Fibroblast of villous mesenchyme (primary cell): ENCODE data around the gene GPR137C. TPM values are rescaled to one million over a fixed set of nuclear protein-coding genes. Genes with fewer than 3 reads are reported as not detected.

ENCODE experiments used
- DNase-seq: peaks from one replicate; pipeline ENCODE4 v3.0.0-alpha.2; 2010; ENCODE audit warnings: low read depth
- H3K4me3 ChIP-seq: 2 replicates; pipeline ENCODE4 v1.5.1; 2011; ENCODE audit warnings: low read depth, mild to moderate bottlenecking, low read length
- total RNA-seq: library from RNA; depleted of rRNA; stranded (reverse); fragments of >200 nt; gene quantifications from 2 replicates; pipeline ENCODE4 v1.2.3, GENCODE V29; 2012
- TF ChIP-seq, protein P1 (sequence below): IDR thresholded peaks from 2 replicates; pipeline ENCODE4 v1.5.1; 2012; ENCODE audit warnings: low read depth, mild to moderate bottlenecking, low read length; ENCODE audit not compliant: insufficient read depth

Gene GPR137C
- total RNA-seq, 1 donor, result 0.43 TPM

DNA sequence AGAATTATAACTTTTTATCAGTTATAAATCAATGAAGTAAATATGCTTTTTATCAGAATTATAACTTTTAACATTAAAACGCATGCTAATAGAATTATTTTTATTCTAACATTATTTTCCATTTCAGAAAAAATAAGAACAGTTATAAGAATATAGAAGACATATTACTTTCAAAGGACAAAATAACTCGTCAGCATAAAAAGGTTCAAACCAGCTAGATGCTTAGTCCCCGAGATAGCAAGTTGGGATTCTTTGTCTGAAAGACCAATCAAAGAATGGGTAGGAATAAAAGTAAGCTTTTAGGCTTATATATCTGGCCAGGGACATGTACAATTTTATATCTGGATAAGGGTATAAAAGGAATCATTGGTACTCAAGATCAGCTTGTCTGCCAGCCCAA, 66.0 kb downstream of the GPR137C start:
- DNase-seq, result no peak
- no peak overlapping the region for H3K4me3 ChIP-seq
- TF ChIP-seq, protein P1, sequence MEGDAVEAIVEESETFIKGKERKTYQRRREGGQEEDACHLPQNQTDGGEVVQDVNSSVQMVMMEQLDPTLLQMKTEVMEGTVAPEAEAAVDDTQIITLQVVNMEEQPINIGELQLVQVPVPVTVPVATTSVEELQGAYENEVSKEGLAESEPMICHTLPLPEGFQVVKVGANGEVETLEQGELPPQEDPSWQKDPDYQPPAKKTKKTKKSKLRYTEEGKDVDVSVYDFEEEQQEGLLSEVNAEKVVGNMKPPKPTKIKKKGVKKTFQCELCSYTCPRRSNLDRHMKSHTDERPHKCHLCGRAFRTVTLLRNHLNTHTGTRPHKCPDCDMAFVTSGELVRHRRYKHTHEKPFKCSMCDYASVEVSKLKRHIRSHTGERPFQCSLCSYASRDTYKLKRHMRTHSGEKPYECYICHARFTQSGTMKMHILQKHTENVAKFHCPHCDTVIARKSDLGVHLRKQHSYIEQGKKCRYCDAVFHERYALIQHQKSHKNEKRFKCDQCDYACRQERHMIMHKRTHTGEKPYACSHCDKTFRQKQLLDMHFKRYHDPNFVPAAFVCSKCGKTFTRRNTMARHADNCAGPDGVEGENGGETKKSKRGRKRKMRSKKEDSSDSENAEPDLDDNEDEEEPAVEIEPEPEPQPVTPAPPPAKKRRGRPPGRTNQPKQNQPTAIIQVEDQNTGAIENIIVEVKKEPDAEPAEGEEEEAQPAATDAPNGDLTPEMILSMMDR, result no peak

DNA sequence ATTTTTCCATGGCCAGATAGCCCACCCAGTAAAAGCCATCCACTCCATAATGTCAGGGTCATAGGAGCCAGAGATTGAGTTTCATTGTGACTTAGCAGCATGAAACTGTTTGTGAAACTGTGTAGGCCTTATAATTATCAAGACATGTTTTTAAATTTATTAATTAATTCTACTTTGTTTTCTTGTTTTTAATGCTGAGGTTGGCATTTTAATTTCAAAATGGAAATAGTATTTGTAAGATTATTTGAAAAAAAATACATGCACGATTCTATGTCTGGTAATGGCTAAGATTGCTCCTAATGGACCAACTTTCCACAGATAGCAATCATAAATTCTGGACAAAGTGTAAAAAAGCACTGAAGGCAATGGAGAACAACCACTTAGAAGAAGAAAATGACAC, 67.1 kb downstream of the GPR137C start:
- TF ChIP-seq, protein P1, result no peak
- no peak for DNase-seq
- H3K4me3 ChIP-seq, result no peak overlapping the region

DNA sequence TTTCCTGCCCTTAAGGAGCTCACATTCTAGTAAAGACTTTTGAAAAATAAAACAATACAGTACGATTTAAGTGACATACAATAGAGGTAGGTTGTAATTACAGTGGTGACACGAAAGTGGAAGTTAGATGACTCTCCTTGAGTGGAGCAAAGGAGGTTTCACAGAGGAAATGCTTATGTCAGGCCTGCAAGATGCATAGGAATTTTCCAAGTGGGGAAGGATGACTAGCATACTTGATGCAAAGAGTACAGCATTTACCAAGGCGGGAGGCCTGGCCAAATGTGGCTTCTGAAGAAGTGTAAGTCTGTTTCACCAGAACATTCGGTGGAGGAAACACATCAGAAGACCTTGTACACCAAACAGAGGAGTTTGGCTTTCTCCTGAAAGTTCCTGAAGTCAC, 87.5 kb downstream of the GPR137C start:
- DNase-seq, result no peak
- no peak overlapping the region for H3K4me3 ChIP-seq
- TF ChIP-seq, protein P1, result no peak

DNA sequence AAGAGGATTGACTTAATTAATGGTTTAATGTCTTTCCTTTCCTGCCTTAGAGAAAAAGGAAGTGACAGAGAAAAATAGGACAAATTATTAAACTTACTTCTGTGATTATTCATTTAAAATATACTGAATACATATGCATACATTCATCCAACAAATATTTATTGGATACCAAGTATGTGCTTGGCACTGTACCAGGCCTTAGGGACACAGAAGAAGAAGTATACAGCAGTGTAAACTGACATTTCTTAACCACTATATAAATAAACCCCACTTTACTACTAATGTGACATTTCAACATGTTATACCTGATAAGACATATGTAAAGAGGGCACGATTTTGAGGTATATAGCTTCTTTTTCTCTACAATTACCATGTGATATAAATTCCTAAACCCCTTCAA, 89.1 kb downstream of the GPR137C start:
- no peak for DNase-seq
- TF ChIP-seq, protein P1, result no peak
- H3K4me3 ChIP-seq, result no peak overlapping the region

DNA sequence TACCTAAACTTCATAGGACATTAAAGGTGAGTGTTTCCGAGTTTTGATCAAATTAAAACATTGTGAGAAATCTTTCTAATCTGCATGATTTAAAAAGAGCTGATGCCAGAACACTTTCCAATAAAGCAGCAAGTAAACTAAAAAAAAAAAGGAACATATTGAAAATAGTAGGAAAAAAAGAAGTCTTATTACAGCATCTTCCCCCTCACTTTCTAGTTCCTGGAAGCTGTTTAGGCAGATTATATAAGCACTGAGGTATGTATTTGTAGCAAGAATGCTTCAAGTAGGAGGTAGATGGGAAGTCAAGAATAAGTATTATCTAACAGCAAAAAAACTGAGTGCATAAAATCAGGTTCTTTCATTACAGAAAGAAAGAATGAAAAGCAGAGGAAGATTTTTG, 96.9 kb downstream of the GPR137C start:
- TF ChIP-seq, protein P1, result no peak
- no peak overlapping the region for H3K4me3 ChIP-seq
- no peak for DNase-seq

DNA sequence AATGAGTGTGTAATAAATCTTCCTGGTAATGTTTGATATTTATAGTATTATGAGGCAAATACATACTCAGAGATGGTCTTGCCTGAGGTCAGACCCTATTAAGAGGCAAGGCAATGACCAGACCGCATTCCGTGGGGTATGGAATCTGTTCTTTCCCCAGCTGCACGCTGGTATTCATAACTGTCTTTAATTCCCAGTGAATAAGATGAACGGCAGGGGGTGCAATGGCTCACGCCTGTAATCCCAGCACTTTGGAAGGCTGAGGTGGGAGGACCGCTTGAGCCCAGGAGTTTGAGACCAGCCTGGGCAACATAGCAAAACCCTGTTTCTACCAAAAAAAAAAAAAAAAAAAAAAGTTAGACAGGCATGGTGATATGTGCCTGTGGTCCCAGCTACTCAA, 98.1 kb downstream of the GPR137C start:
- peak; percentile 11 for DNase-seq
- TF ChIP-seq, protein P1, result peak; percentile 25
- no peak overlapping the region for H3K4me3 ChIP-seq

DNA sequence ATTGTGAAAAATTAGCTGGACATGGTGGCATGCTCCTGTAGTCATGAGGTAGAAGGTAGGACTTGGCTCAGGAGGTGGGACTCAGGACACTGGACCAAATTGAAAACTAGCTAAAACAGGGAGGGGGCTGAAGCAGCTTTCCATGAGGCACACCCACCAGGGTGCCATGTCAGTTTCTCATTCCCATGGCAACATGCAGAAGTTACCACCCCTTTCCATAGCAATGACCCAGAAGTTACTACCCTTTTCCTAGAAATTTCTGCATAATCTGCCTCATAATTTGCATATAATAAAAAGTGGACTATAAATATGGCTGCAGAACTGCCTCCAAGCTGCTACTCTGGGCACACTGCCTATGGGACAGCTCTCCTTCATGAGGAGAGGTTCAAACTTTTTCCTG, 104.3 kb downstream of the GPR137C start:
- no peak overlapping the region for H3K4me3 ChIP-seq
- TF ChIP-seq, protein P1, result no peak
- DNase-seq, result no peak
